Suprapubic skin (tissue), 3 donors: Measurements from ENCODE around the gene MET.

Experiments used
- POLR2A ChIP-seq, 2 donors: fragments of 450-650 bp; IDR thresholded peaks; one replicate each; pipeline ENCODE4 v1.6.1; 2017; ENCODE audit warnings: antibody characterized with exemption in 2 of 2, mild to moderate bottlenecking in 2 of 2, moderate library complexity in 2 of 2
- TF ChIP-seq, protein P1 (sequence below), 2 donors: fragments of 200-600 bp in 1 of 2; fragments of 450-650 bp in 1 of 2; sonication (generic) in 1 of 2; IDR thresholded peaks; one replicate each; pipeline ENCODE4 v1.5.1; 2016 to 2019; ENCODE audit warnings: antibody characterized with exemption in 2 of 2, mild to moderate bottlenecking in 1 of 2, moderate library complexity in 1 of 2

DNA sequence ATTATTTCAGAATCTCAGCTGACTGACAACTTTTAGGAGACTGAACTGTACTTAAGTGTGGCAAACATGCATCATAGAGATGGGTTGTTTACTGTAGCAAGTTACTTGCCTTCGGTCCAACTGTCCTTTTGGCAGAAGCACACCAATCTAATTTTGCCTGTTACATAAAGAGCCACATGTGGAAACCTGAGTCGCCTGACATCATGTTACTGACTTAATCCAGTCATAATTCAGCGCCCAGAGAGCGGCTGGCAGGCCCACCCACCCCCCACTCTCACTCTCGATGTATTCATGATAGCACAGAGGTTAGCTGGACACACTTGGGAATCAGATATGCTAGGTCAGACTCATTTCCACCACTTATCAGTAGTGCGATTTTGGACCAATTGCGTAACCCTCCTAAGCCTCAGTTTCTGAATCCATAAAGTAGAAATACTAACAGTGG lies 133.1 kb downstream of the MET start:
- TF ChIP-seq POLR2A (IDR thresholded peaks at IDR 0.05) = no peak
- TF ChIP-seq, protein P1, sequence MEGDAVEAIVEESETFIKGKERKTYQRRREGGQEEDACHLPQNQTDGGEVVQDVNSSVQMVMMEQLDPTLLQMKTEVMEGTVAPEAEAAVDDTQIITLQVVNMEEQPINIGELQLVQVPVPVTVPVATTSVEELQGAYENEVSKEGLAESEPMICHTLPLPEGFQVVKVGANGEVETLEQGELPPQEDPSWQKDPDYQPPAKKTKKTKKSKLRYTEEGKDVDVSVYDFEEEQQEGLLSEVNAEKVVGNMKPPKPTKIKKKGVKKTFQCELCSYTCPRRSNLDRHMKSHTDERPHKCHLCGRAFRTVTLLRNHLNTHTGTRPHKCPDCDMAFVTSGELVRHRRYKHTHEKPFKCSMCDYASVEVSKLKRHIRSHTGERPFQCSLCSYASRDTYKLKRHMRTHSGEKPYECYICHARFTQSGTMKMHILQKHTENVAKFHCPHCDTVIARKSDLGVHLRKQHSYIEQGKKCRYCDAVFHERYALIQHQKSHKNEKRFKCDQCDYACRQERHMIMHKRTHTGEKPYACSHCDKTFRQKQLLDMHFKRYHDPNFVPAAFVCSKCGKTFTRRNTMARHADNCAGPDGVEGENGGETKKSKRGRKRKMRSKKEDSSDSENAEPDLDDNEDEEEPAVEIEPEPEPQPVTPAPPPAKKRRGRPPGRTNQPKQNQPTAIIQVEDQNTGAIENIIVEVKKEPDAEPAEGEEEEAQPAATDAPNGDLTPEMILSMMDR (IDR thresholded peaks at IDR 0.05) = no peak
